ENCODE results near the gene MAG.
A peak's percentile ranks its signal among the peaks of the same experiment; 100 is the strongest.

The MAG gene

DNA sequence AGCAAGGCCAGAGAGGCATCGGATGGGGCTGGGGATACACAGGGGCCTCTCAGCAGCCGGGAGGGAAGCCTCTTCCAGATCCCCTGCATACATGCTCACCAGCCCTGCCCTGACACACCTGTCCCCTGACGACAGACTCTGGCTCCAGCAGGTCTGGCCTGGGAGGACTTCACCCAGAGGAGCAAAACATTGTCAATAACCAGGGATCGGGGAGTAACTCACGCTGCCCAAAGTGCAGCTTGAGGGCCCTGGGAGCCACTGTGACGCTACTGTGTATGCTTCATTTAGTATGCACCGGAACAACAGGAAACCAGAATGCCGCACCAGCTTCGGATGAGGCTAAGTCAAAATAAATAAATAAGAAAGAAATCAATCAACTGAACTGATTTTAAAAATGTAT, 24.6 kb downstream of the MAG start:
- no peak overlapping the region for H3K4me3 ChIP-seq (replicated peaks; ENCODE audit: low read depth, low read length)

DNA sequence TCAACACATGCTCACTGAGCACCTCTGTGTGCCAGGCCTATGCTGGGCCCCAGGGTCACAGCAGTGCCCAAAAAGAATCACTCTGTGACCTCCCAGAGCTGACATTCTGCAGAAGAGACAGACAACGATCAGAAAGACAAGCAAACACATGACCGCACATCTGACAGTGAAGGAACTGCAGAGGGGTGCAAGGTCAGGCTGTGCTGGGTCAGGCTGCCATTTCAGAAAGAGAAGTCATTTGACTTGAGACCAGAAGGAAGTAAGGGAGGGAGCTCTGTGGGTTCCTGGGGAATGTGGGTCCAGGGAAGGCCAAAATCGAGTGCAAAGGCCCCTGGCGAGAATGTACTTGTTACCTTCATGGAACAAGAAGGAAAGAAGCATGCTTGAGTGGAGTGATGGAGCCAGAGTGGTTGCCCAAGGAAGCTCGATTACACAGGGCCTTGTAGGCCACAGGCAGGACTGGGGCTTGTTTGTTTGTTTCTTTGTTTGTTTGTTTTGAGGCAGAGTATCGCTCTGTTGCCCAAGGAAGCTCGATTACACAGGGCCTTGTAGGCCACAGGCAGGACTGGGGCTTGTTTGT, 25.6 kb downstream of the MAG start:
- H3K4me3 ChIP-seq (replicated peaks; ENCODE audit: low read depth, low read length) = no peak overlapping the region
- no peak for DNase-seq (ENCODE audit: extremely low read depth, low read depth)
- TF ChIP-seq, protein P1, sequence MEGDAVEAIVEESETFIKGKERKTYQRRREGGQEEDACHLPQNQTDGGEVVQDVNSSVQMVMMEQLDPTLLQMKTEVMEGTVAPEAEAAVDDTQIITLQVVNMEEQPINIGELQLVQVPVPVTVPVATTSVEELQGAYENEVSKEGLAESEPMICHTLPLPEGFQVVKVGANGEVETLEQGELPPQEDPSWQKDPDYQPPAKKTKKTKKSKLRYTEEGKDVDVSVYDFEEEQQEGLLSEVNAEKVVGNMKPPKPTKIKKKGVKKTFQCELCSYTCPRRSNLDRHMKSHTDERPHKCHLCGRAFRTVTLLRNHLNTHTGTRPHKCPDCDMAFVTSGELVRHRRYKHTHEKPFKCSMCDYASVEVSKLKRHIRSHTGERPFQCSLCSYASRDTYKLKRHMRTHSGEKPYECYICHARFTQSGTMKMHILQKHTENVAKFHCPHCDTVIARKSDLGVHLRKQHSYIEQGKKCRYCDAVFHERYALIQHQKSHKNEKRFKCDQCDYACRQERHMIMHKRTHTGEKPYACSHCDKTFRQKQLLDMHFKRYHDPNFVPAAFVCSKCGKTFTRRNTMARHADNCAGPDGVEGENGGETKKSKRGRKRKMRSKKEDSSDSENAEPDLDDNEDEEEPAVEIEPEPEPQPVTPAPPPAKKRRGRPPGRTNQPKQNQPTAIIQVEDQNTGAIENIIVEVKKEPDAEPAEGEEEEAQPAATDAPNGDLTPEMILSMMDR (IDR thresholded peaks at IDR 0.05; ENCODE audit: low read depth, low read length, missing control alignments) = no peak

More for the DNA sequence above, 24.6 kb downstream of the MAG start:
- DNase-seq (ENCODE audit: extremely low read depth, low read depth) = no peak
- TF ChIP-seq, protein P1 (IDR thresholded peaks at IDR 0.05; ENCODE audit: low read depth, low read length, missing control alignments) = no peak

DNA sequence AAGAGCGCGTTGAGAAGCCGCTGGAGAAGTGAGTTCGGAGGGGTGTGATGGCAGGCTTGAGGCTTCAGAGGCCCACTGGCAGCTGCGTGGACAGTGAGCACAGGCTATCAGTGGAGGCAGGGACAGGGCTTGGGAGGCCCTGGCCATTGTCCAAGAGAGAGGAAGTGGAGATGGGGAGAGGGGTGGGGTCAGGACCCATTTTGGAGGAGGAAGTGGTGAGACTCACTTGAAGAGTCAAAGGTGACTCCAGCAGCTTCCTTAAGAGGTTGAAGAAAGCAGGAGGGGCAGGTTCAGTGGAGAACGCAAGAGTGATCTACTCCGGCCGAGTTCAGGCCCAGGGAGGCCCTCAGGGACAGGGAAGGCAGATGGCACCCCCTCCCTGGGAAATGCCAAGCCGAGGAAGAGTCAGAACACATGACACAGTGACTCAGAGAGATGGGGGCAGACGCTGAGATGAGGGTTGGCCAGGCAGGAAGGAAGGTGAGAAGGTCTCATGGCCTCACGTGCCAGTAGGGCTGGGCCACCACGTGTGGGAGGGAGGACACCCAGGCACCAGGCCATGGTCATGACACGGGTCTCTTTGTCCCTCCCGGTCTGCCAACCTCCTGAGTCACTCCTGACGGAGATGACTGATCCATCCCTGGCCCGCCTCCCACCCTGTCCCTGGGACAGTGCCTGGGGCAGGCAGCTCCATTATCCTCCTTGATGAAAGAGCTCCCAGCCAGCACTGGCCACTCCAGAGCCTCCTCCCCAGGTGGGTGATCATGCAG, 26.9 kb downstream of the MAG start:
- TF ChIP-seq, protein P1 (IDR thresholded peaks at IDR 0.05; ENCODE audit: low read depth, low read length, missing control alignments) = no peak
- peak; percentile 56 for DNase-seq (ENCODE audit: extremely low read depth, low read depth)
- H3K4me3 ChIP-seq (replicated peaks; ENCODE audit: low read depth, low read length) = no peak overlapping the region

DNA sequence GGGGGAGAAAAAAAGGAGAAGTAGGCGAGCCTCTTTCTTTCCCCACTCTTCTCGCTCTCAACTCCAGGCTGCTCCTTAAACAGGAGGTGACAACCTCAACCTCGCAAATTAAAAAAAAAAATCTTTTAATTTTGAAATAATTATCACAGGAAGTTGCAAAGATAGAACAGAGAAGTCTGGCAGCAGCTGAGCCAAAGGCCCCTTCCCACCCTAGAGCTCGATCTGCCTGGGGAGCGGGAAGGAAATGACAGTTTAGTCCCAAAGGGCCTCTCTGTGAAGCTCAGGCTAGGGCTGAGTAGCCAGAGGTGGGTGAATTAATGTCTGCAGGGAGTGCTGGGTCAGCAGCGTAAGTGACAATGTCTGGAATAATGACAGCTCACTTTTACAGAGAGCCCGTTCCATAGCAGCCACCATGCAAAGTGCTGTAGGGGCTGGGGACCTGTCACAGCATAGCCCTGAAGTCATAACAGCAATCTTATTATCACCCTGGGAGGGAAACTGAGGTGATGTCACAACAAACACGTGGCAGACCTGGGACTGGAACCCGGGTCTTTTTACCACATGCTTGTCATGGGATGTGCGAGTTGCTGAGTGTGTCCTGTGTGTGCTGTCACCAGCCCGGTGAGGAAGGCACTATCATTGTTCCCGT, 28.2 kb downstream of the MAG start:
- no peak for DNase-seq (ENCODE audit: extremely low read depth, low read depth)
- H3K4me3 ChIP-seq (replicated peaks; ENCODE audit: low read depth, low read length) = no peak overlapping the region
- TF ChIP-seq, protein P1 (IDR thresholded peaks at IDR 0.05; ENCODE audit: low read depth, low read length, missing control alignments) = no peak

DNA sequence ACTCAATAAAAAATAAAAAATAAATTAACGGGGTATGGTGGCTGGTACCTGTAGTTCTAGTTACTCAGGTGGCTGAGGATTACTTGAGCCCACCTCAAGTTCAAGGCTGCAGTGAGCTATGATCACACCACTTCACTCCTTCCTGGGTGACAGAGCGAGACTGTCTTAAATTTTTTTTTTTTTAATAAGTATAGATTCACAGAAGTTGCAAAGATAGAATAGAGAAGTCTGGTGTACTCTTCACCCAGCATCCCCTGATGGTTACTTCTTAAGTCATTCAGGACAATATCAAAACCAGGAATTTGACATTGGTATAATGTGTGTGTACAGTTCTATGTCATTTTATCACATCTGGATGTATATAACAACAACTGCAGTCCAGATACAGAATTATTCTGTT, 29.3 kb downstream of the MAG start:
- DNase-seq (ENCODE audit: extremely low read depth, low read depth) = no peak
- H3K4me3 ChIP-seq (replicated peaks; ENCODE audit: low read depth, low read length) = no peak overlapping the region
- TF ChIP-seq, protein P1 (IDR thresholded peaks at IDR 0.05; ENCODE audit: low read depth, low read length, missing control alignments) = no peak

DNA sequence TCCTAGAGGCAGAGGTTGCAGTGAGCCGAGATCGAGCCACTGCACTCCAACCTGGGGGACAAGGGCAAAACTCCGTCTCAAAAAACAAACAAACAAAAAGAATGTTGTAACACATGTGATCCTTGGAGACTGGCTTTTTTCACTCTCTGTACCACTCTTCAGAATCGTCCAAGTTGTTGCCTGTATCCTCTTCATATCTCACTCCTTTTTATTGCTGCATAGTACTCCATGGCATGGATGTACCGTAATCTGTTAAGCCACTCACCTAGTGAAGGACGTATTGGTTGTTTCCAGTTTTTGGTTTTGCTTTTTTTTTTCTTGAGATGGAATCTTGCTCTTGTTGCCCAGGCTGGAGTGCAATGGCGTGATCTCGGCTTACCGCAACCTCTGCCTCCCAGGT, 30.1 kb downstream of the MAG start:
- TF ChIP-seq, protein P1 (IDR thresholded peaks at IDR 0.05; ENCODE audit: low read depth, low read length, missing control alignments) = no peak
- no peak overlapping the region for H3K4me3 ChIP-seq (replicated peaks; ENCODE audit: low read depth, low read length)
- DNase-seq (ENCODE audit: extremely low read depth, low read depth) = no peak
